CD4-positive, alpha-beta T cell treated with Interleukin-6 at 100 ng/mL for 8 hours (primary cell): ENCODE data around the gene KLF16.

ENCODE experiments used
- DNase-seq: peaks from one replicate; pipeline ENCODE4 v3.0.0-alpha.2; 2020; ENCODE audit warnings: mixed read lengths, low spot score

Gene KLF16

GRCh38 chr19:1840541-1841115 is 22.8 kb downstream of the KLF16 start:
- no peak for DNase-seq

- no peak for DNase-seq
These were observed 23.5 kb downstream of the KLF16 start for GRCh38 chr19:1839658-1840540.

- DNase-seq = no peak
These were observed 25.7 kb downstream of the KLF16 start for GRCh38 chr19:1837625-1838105.

GRCh38 chr19:1837222-1837565 is 26.2 kb downstream of the KLF16 start:
- DNase-seq = no peak

- no peak for DNase-seq
These were observed 26.7 kb downstream of the KLF16 start for GRCh38 chr19:1836458-1837221.

GRCh38 chr19:1833540-1833939 is 29.8 kb downstream of the KLF16 start:
- no peak for DNase-seq

GRCh38 chr19:1832046-1832663 is 31.2 kb downstream of the KLF16 start:
- DNase-seq = no peak

GRCh38 chr19:1830978-1831377 is 32.4 kb downstream of the KLF16 start:
- no peak for DNase-seq

- DNase-seq = no peak
These were observed 32.8 kb downstream of the KLF16 start for GRCh38 chr19:1830568-1830967.

- DNase-seq = no peak
These were observed 33.4 kb downstream of the KLF16 start for GRCh38 chr19:1829958-1830357.

- DNase-seq = no peak
These were observed 34.8 kb downstream of the KLF16 start for GRCh38 chr19:1828279-1829238.

GRCh38 chr19:1827566-1828278 is 35.7 kb downstream of the KLF16 start:
- no peak for DNase-seq

GRCh38 chr19:1826557-1827521 is 36.5 kb downstream of the KLF16 start:
- DNase-seq = no peak

GRCh38 chr19:1825909-1826556 is 37.3 kb downstream of the KLF16 start:
- DNase-seq = peak; percentile 70

GRCh38 chr19:1824252-1824622 is 39.1 kb downstream of the KLF16 start:
- no peak for DNase-seq

GRCh38 chr19:1823539-1824251 is 39.7 kb downstream of the KLF16 start:
- no peak for DNase-seq

GRCh38 chr19:1823020-1823419 is 40.4 kb downstream of the KLF16 start:
- no peak for DNase-seq

- no peak for DNase-seq
These were observed 41.2 kb downstream of the KLF16 start for GRCh38 chr19:1822210-1822609.
